HEK293T (cell line): ENCODE data around the gene BCL10.

Experiments used
- CTCF ChIA-PET: fragments of 350-600 bp; formaldehyde crosslinking; extraction: SDS; loops from one replicate; lab custom pipeline; 2021; ENCODE audit warnings: antibody characterized with exemption, inconsistent platforms; lab: Yijun Ruan, JAX
- POLR2A ChIA-PET: fragments of 350-600 bp; formaldehyde crosslinking; extraction: SDS; loops from one replicate; lab custom pipeline; 2020; ENCODE audit warnings: antibody characterized with exemption, inconsistent platforms; lab: Yijun Ruan, JAX
- DNase-seq: peaks from one replicate; pipeline ENCODE4 v3.0.0; 2012; ENCODE audit warnings: mixed read lengths; ENCODE audit errors: extremely low spot score
- ARNT ChIP-seq: fragments of 450-650 bp; IDR thresholded peaks from 2 replicates; pipeline ENCODE4 v1.6.1; 2017; ENCODE audit warnings: mild to moderate bottlenecking
- BHLHE40 ChIP-seq: fragments of 450-650 bp; IDR thresholded peaks from 2 replicates; pipeline ENCODE4 v1.6.1; 2016; ENCODE audit warnings: mild to moderate bottlenecking, moderate library complexity, borderline replicate concordance
- CTBP1 ChIP-seq: fragments of 450-650 bp; IDR thresholded peaks from 2 replicates; pipeline ENCODE4 v1.6.1; 2016; ENCODE audit warnings: borderline replicate concordance
- ELF4 ChIP-seq: fragments of 450-650 bp; IDR thresholded peaks from 2 replicates; pipeline ENCODE4 v1.6.1; 2017; ENCODE audit warnings: antibody characterized with exemption
- FOXA1 ChIP-seq: fragments of 450-650 bp; IDR thresholded peaks from 2 replicates; pipeline ENCODE4 v1.6.1; 2016; ENCODE audit warnings: mild to moderate bottlenecking
- FOXK2 ChIP-seq: fragments of 450-650 bp; IDR thresholded peaks from 2 replicates; pipeline ENCODE4 v1.6.1; 2016; ENCODE audit warnings: mild to moderate bottlenecking
- FOXM1 ChIP-seq: fragments of 450-650 bp; IDR thresholded peaks from 2 replicates; pipeline ENCODE4 v1.6.1; 2017; ENCODE audit warnings: mild to moderate bottlenecking, borderline replicate concordance
- HDGF ChIP-seq: fragments of 450-650 bp; IDR thresholded peaks from 2 replicates; pipeline ENCODE4 v1.6.1; 2017; ENCODE audit warnings: antibody characterized with exemption, borderline replicate concordance
- L3MBTL2 ChIP-seq: fragments of 450-650 bp; conservative IDR thresholded peaks from 2 replicates; pipeline ENCODE4 v1.6.1; 2016; ENCODE audit warnings: mild to moderate bottlenecking
- LEF1 ChIP-seq: fragments of 450-650 bp; IDR thresholded peaks from 2 replicates; pipeline ENCODE4 v1.6.1; 2017; ENCODE audit warnings: mild to moderate bottlenecking, borderline replicate concordance
- NFRKB ChIP-seq: fragments of 450-650 bp; IDR thresholded peaks from 2 replicates; pipeline ENCODE4 v1.6.1; 2016; ENCODE audit warnings: mild to moderate bottlenecking, moderate library complexity
- PKNOX1 ChIP-seq: fragments of 450-650 bp; IDR thresholded peaks from 2 replicates; pipeline ENCODE4 v1.6.1; 2016
- SP1 ChIP-seq: fragments of 450-650 bp; IDR thresholded peaks from 2 replicates; pipeline ENCODE4 v1.6.1; 2017
- SUZ12 ChIP-seq: fragments of 450-650 bp; IDR thresholded peaks from 2 replicates; pipeline ENCODE4 v1.6.1; 2016; ENCODE audit warnings: mild to moderate bottlenecking
- TARDBP ChIP-seq: fragments of 450-650 bp; IDR thresholded peaks from 2 replicates; pipeline ENCODE4 v1.6.1; 2016
- ZNF384 ChIP-seq: fragments of 450-650 bp; IDR thresholded peaks from 2 replicates; pipeline ENCODE4 v1.6.1; 2016

BCL10 gene

GRCh38 chr1:85316321-85316720, 39.9 kb upstream of the BCL10 start:
- ChIA-PET CTCF (no interaction called here), POLR2A (interaction anchor here (1.1 to 2.0 kb wide), 2 partner anchors 265 to 392 kb away, joined by 3 to 7 read pairs; partner anchors contain the start of genes CCN1 and ZNHIT6)
- DNase-seq, result no peak
- TF ChIP-seq TARDBP (no peak), ELF4 (no peak), ARNT (no peak), L3MBTL2 (no peak), SUZ12 (no peak), SP1 (no peak), CTBP1 (no peak), HDGF (no peak), ZNF384 (no peak), NFRKB (no peak), FOXA1 (no peak), BHLHE40 (no peak), LEF1 (no peak), FOXK2 (no peak), FOXM1 (no peak), PKNOX1 (no peak)

GRCh38 chr1:85315789-85316188, 39.4 kb upstream of the BCL10 start:
- CTCF ChIA-PET, result no interaction called here
- no peak for DNase-seq
- no peak for TF ChIP-seq ELF4
- no peak for TF ChIP-seq BHLHE40
- TF ChIP-seq FOXK2, result no peak
- TF ChIP-seq NFRKB, result no peak
- TF ChIP-seq ARNT, result no peak
- no peak for TF ChIP-seq TARDBP
- no peak for TF ChIP-seq ZNF384
- TF ChIP-seq SUZ12, result no peak
- TF ChIP-seq HDGF, result no peak
- TF ChIP-seq CTBP1, result no peak
- TF ChIP-seq PKNOX1, result no peak
- no peak for TF ChIP-seq SP1
- POLR2A ChIA-PET, result interaction anchor here (1.1 to 2.0 kb wide), 2 partner anchors 265 to 392 kb away, joined by 3 to 7 read pairs; partner anchors contain the start of genes CCN1 and ZNHIT6

- ChIA-PET POLR2A (interaction anchor here (0.6 kb wide), 1 partner anchor 38 kb away, joined by 3 read pairs; the partner anchor contains the start of gene BCL10), CTCF (interaction anchor here (1.3 kb wide), 1 partner anchor 267 kb away, joined by 4 read pairs; no protein-coding TSS in a partner anchor)
- no peak for TF ChIP-seq FOXM1
- no peak for TF ChIP-seq LEF1
- no peak for TF ChIP-seq ZNF384
- DNase-seq, result no peak
Observed at GRCh38 chr1:85314726-85315125, 38.3 kb upstream of the BCL10 start.

GRCh38 chr1:85313888-85314696, 37.7 kb upstream of the BCL10 start:
- ChIA-PET POLR2A (no interaction called here), CTCF (interaction anchor here (1.3 kb wide), 1 partner anchor 267 kb away, joined by 4 read pairs; no protein-coding TSS in a partner anchor)
- TF ChIP-seq PKNOX1 (no peak), CTBP1 (no peak), NFRKB (no peak), BHLHE40 (no peak), L3MBTL2 (no peak), SP1 (no peak), FOXK2 (no peak), FOXM1 (no peak), TARDBP (no peak), HDGF (no peak), FOXA1 (no peak), ELF4 (no peak), ZNF384 (no peak)
- no peak for DNase-seq

GRCh38 chr1:85311818-85312217, 35.4 kb upstream of the BCL10 start:
- ChIA-PET CTCF (no interaction called here), POLR2A (interaction anchor here (1.1 kb wide), 1 partner anchor 270 kb away, joined by 6 read pairs; no protein-coding TSS in a partner anchor)
- TF ChIP-seq LEF1, result no peak
- no peak for TF ChIP-seq TARDBP
- no peak for TF ChIP-seq ARNT
- no peak for TF ChIP-seq CTBP1
- TF ChIP-seq FOXK2, result no peak
- TF ChIP-seq ZNF384, result no peak
- DNase-seq, result no peak

- POLR2A ChIA-PET, result interaction anchor here (1.4 to 1.6 kb wide), 2 partner anchors 156 to 272 kb away, joined by 4 to 6 read pairs; partner anchors contain the start of genes CCN1 and DDAH1
- no peak for DNase-seq
- CTCF ChIA-PET, result interaction anchor here (0.6 to 1.7 kb wide), 10 partner anchors 11 to 708 kb away, joined by 3 to 8 read pairs (median 4); partner anchors contain the start of gene ZNHIT6
- TF ChIP-seq SP1 (no peak), L3MBTL2 (no peak), HDGF (no peak), CTBP1 (no peak), PKNOX1 (no peak), LEF1 (no peak), ELF4 (no peak), FOXA1 (no peak), ARNT (no peak), TARDBP (no peak), FOXK2 (no peak), SUZ12 (no peak), NFRKB (no peak), BHLHE40 (no peak), ZNF384 (no peak), FOXM1 (no peak)
Observed at GRCh38 chr1:85308833-85309350, 32.5 kb upstream of the BCL10 start.
